ENCODE data around the gene CBLC. TPM values are rescaled to one million over a fixed set of nuclear protein-coding genes. Genes with fewer than 3 reads are reported as not detected.

The CBLC gene
- total RNA-seq, 1 experiment from 2014 or later: 20.5 TPM

GRCh38 chr19:44800461-44800860 lies 22.8 kb downstream of the CBLC start:
- H3K27me3 Mint-ChIP-seq (ENCODE audit: low read depth): peaks cover 49% of the 10 kb centered on the region
- peaks cover 25% of the 10 kb centered on the region for H3K36me3 Mint-ChIP-seq
- ATAC-seq: peak; percentile 93
- ChIA-PET POLR2A (no interaction called here), CTCF (interaction anchor here (0.6 to 1.5 kb wide), 4 partner anchors 13 to 77 kb away, joined by 3 to 4 read pairs (median 4); no protein-coding TSS in a partner anchor)
- no peak overlapping the region for H3K27ac Mint-ChIP-seq
- H3K4me3 Mint-ChIP-seq: no peak overlapping the region
- TF ChIP-seq, protein P1, sequence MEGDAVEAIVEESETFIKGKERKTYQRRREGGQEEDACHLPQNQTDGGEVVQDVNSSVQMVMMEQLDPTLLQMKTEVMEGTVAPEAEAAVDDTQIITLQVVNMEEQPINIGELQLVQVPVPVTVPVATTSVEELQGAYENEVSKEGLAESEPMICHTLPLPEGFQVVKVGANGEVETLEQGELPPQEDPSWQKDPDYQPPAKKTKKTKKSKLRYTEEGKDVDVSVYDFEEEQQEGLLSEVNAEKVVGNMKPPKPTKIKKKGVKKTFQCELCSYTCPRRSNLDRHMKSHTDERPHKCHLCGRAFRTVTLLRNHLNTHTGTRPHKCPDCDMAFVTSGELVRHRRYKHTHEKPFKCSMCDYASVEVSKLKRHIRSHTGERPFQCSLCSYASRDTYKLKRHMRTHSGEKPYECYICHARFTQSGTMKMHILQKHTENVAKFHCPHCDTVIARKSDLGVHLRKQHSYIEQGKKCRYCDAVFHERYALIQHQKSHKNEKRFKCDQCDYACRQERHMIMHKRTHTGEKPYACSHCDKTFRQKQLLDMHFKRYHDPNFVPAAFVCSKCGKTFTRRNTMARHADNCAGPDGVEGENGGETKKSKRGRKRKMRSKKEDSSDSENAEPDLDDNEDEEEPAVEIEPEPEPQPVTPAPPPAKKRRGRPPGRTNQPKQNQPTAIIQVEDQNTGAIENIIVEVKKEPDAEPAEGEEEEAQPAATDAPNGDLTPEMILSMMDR (IDR thresholded peaks at IDR 0.05): peak; percentile 94
- TF ChIP-seq JAZF1 (CRISPR knock-in tag; IDR thresholded peaks at IDR 0.05): no peak
- TF ChIP-seq ZNF416 (CRISPR knock-in tag; IDR thresholded peaks at IDR 0.05): no peak
- TF ChIP-seq RORB (CRISPR knock-in tag; IDR thresholded peaks at IDR 0.05): no peak
- no peak for TF ChIP-seq ATF1 (CRISPR knock-in tag; IDR thresholded peaks at IDR 0.05)
- TF ChIP-seq, protein P2, sequence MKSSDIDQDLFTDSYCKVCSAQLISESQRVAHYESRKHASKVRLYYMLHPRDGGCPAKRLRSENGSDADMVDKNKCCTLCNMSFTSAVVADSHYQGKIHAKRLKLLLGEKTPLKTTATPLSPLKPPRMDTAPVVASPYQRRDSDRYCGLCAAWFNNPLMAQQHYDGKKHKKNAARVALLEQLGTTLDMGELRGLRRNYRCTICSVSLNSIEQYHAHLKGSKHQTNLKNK (CRISPR knock-in tag; IDR thresholded peaks at IDR 0.05): no peak
- TF ChIP-seq, protein P3, sequence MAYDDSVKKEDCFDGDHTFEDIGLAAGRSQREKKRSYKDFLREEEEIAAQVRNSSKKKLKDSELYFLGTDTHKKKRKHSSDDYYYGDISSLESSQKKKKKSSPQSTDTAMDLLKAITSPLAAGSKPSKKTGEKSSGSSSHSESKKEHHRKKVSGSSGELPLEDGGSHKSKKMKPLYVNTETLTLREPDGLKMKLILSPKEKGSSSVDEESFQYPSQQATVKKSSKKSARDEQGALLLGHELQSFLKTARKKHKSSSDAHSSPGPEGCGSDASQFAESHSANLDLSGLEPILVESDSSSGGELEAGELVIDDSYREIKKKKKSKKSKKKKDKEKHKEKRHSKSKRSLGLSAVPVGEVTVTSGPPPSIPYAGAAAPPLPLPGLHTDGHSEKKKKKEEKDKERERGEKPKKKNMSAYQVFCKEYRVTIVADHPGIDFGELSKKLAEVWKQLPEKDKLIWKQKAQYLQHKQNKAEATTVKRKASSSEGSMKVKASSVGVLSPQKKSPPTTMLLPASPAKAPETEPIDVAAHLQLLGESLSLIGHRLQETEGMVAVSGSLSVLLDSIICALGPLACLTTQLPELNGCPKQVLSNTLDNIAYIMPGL (CRISPR knock-in tag; IDR thresholded peaks at IDR 0.05): no peak
- no peak for TF ChIP-seq IRF1 (CRISPR knock-in tag; IDR thresholded peaks at IDR 0.05)
- TF ChIP-seq FOXP1 (CRISPR knock-in tag; IDR thresholded peaks at IDR 0.05; ENCODE audit: borderline replicate concordance): no peak
- TF ChIP-seq MYBL2 (CRISPR knock-in tag; IDR thresholded peaks at IDR 0.05): no peak
- peak; percentile 19; the same call in 1 of the 2 replicates for TF ChIP-seq ZNF423 (CRISPR knock-in tag; IDR thresholded peaks at IDR 0.05)
- no peak for TF ChIP-seq NR1H2 (CRISPR knock-in tag; IDR thresholded peaks at IDR 0.05)
- TF ChIP-seq ZNF263 (CRISPR knock-in tag; IDR thresholded peaks at IDR 0.05; ENCODE audit: low read depth): peak; percentile 44; the same call in 1 of the 2 replicates
- no peak for TF ChIP-seq HMGA2 (CRISPR knock-in tag; IDR thresholded peaks at IDR 0.05)
- TF ChIP-seq STAT6 (CRISPR knock-in tag; conservative IDR thresholded peaks at IDR 0.05; ENCODE audit: low read depth): no peak
- 0 out of 2 replicates have a peak, but pooled peaks have one; percentile 24 for TF ChIP-seq SP1 (CRISPR knock-in tag; conservative IDR thresholded peaks at IDR 0.05)
- no peak for TF ChIP-seq FOXP4 (CRISPR knock-in tag; IDR thresholded peaks at IDR 0.05)
- TF ChIP-seq, protein P4, sequence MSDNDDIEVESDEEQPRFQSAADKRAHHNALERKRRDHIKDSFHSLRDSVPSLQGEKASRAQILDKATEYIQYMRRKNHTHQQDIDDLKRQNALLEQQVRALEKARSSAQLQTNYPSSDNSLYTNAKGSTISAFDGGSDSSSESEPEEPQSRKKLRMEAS (CRISPR knock-in tag; IDR thresholded peaks at IDR 0.05): no peak
- no peak for TF ChIP-seq AR (CRISPR knock-in tag; IDR thresholded peaks at IDR 0.05)
- peak; percentile 97 for DNase-seq (ENCODE audit: low spot score)
- H3K4me1 Mint-ChIP-seq: peaks cover 31% of the 10 kb centered on the region
- no peaks in the 10 kb centered on the region for H3K9me3 Mint-ChIP-seq
